Activated CD8-positive, alpha-beta T cell treated with anti-CD3 and anti-CD28 coated beads for 36 hours (primary cell): ENCODE measurements around the gene SRXN1. TPM values are rescaled to one million over a fixed set of nuclear protein-coding genes. Genes with fewer than 3 reads are reported as not detected.

Source experiments
- ATAC-seq: fragments of 200-7000 bp; cut with Tn5 transposase; one replicate; pipeline ENCODE4 v1.10.0; 2021; ENCODE audit warnings: mild to moderate bottlenecking, moderate library complexity
- CTCF ChIA-PET: fragments of 350-600 bp; sonication (Branson Sonifier 250); formaldehyde crosslinking; loops from one replicate; lab custom pipeline; 2021; ENCODE audit warnings: antibody characterized with exemption; lab: Charles Lee
- POLR2A ChIA-PET: fragments of 350-600 bp; sonication (Branson Sonifier 250); formaldehyde crosslinking; loops from one replicate; lab custom pipeline; 2021; ENCODE audit warnings: antibody characterized with exemption; lab: Charles Lee
- DNase-seq: peaks from one replicate; pipeline ENCODE4 v3.0.0-alpha.2; 2020
- H3K27ac Mint-ChIP-seq: one replicate; pipeline ENCODE4 v1.8.0; 2021; ENCODE audit warnings: mild to moderate bottlenecking, mixed read lengths
- H3K27me3 Mint-ChIP-seq: one replicate; pipeline ENCODE4 v1.8.0; 2021; ENCODE audit warnings: mixed read lengths
- H3K36me3 Mint-ChIP-seq: one replicate; pipeline ENCODE4 v1.8.0; 2021; ENCODE audit warnings: low read depth, mixed read lengths
- H3K4me1 Mint-ChIP-seq: one replicate; pipeline ENCODE4 v1.8.0; 2021; ENCODE audit warnings: low read depth, mixed read lengths
- H3K4me3 Mint-ChIP-seq: one replicate; pipeline ENCODE4 v1.8.0; 2021; ENCODE audit warnings: mild to moderate bottlenecking, moderate library complexity, mixed read lengths
- H3K9me3 Mint-ChIP-seq: one replicate; pipeline ENCODE4 v1.8.0; 2021; ENCODE audit warnings: mixed read lengths
- intact Hi-C: fragments of 100-400 bp; cut with micrococcal nuclease; formaldehyde crosslinking; loops from one replicate; pipeline ENCODE4 v1.10.0; 2022
- total RNA-seq, 2 experiments: library from RNA; stranded (reverse); gene quantifications; one replicate each; pipeline ENCODE4 v1.2.3, GENCODE V29; 2021
- TF ChIP-seq, protein P1 (sequence below): fragments of 200-600 bp; IDR thresholded peaks from one replicate; pipeline ENCODE4 v1.8.0; 2022; ENCODE audit warnings: antibody characterized with exemption, mild to moderate bottlenecking

SRXN1 gene
- total RNA-seq, 2 experiments from 2014 or later = 9.4 to 9.8 TPM

DNA sequence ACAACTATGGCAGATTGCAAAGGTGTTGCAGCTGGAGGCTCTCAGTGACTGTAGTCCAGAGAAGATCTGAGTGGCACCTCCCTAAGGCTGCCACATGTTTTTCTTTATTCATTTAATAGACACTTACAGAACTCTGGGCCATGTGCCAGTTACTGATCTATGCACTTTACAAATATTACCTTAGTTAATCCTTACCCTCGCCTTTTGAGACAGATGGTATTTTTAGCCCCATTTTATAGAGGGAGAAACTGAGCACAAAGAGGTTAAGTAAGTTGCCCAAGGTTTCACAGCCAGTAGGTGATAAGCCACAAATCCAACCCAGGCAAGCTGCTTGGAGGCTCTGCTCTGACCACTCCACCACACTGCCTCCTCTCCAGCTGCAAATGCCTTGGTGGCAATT, 29.1 kb upstream of the SRXN1 start:
- no peak overlapping the region for H3K27ac Mint-ChIP-seq
- DNase-seq (no peak), ATAC-seq (no peak)
- H3K4me1 Mint-ChIP-seq = no peaks in the 10 kb centered on the region
- intact Hi-C loops = no loop called here
- H3K4me3 Mint-ChIP-seq = no peak overlapping the region
- POLR2A ChIA-PET = no interaction called here
- CTCF ChIA-PET = interaction anchor here (1.0 to 1.5 kb wide), 2 partner anchors 15 to 36 kb away, joined by 3 to 5 read pairs; no protein-coding TSS in a partner anchor
- peaks cover 22% of the 10 kb centered on the region for H3K27me3 Mint-ChIP-seq
- TF ChIP-seq, protein P1, sequence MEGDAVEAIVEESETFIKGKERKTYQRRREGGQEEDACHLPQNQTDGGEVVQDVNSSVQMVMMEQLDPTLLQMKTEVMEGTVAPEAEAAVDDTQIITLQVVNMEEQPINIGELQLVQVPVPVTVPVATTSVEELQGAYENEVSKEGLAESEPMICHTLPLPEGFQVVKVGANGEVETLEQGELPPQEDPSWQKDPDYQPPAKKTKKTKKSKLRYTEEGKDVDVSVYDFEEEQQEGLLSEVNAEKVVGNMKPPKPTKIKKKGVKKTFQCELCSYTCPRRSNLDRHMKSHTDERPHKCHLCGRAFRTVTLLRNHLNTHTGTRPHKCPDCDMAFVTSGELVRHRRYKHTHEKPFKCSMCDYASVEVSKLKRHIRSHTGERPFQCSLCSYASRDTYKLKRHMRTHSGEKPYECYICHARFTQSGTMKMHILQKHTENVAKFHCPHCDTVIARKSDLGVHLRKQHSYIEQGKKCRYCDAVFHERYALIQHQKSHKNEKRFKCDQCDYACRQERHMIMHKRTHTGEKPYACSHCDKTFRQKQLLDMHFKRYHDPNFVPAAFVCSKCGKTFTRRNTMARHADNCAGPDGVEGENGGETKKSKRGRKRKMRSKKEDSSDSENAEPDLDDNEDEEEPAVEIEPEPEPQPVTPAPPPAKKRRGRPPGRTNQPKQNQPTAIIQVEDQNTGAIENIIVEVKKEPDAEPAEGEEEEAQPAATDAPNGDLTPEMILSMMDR = no peak
- H3K9me3 Mint-ChIP-seq = no peaks in the 10 kb centered on the region
- H3K36me3 Mint-ChIP-seq = no peaks in the 10 kb centered on the region

DNA sequence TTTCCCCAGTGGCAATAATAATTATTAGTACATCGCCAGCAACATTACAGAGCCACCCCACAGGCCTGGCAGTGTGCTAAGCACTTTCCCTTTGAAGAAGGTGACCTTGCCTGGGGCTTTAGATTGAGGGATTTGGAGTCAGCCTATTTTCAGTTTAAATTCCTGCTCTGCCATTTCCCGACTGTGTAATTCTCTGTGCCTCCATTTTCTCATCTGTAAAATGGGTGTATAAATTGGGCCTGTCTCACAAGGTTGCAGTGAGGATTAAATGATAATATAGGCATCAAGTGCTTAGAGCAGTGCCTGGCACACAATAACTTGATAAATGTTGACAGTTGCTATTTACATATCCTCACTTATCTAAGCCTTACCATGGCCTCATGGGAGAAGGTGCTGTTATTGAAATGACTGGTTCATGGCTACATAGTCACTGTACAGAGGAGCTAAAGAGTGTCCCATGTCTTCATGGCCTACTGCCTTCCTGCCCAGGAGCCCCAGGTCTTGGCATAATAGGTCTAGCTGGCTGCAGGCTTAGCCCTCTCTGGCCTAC, 27.7 kb upstream of the SRXN1 start:
- Mint-ChIP-seq H3K27ac (no peak overlapping the region), H3K9me3 (no peaks in the 10 kb centered on the region), H3K4me1 (peaks cover 4% of the 10 kb centered on the region), H3K36me3 (no peaks in the 10 kb centered on the region), H3K27me3 (peaks cover 33% of the 10 kb centered on the region), H3K4me3 (no peak overlapping the region)
- no peak for DNase-seq
- POLR2A ChIA-PET = no interaction called here
- TF ChIP-seq, protein P1 = no peak
- CTCF ChIA-PET = interaction anchor here (3.9 kb wide), 1 partner anchor 13 kb away, joined by 16 read pairs; no protein-coding TSS in a partner anchor
- ATAC-seq = no peak
- intact Hi-C loops = no loop called here

GRCh38 chr20:677957-678356, 25.0 kb upstream of the SRXN1 start:
- CTCF ChIA-PET = interaction anchor here (0.8 to 3.9 kb wide), 2 partner anchors 10 to 22 kb away, joined by 3 to 16 read pairs; no protein-coding TSS in a partner anchor
- Mint-ChIP-seq H3K4me3 (no peak overlapping the region), H3K27ac (no peak overlapping the region), H3K9me3 (no peaks in the 10 kb centered on the region), H3K27me3 (peaks cover 51% of the 10 kb centered on the region), H3K4me1 (peaks cover 5% of the 10 kb centered on the region), H3K36me3 (no peaks in the 10 kb centered on the region)
- intact Hi-C loops = no loop called here
- ATAC-seq (no peak), DNase-seq (no peak)
- POLR2A ChIA-PET = no interaction called here
- TF ChIP-seq, protein P1 = no peak

- ChIA-PET POLR2A (no interaction called here), CTCF (interaction anchor here (0.8 to 3.9 kb wide), 2 partner anchors 9 to 10 kb away, joined by 4 to 16 read pairs; no protein-coding TSS in a partner anchor)
- Mint-ChIP-seq H3K4me3 (no peak overlapping the region), H3K27ac (no peak overlapping the region), H3K9me3 (no peaks in the 10 kb centered on the region), H3K36me3 (no peaks in the 10 kb centered on the region), H3K27me3 (peaks cover 56% of the 10 kb centered on the region), H3K4me1 (peaks cover 5% of the 10 kb centered on the region)
- ATAC-seq (no peak), DNase-seq (no peak)
- intact Hi-C loops = no loop called here
- TF ChIP-seq, protein P1 = no peak
Measured at GRCh38 chr20:676967-677366, 24.0 kb upstream of the SRXN1 start.

DNA sequence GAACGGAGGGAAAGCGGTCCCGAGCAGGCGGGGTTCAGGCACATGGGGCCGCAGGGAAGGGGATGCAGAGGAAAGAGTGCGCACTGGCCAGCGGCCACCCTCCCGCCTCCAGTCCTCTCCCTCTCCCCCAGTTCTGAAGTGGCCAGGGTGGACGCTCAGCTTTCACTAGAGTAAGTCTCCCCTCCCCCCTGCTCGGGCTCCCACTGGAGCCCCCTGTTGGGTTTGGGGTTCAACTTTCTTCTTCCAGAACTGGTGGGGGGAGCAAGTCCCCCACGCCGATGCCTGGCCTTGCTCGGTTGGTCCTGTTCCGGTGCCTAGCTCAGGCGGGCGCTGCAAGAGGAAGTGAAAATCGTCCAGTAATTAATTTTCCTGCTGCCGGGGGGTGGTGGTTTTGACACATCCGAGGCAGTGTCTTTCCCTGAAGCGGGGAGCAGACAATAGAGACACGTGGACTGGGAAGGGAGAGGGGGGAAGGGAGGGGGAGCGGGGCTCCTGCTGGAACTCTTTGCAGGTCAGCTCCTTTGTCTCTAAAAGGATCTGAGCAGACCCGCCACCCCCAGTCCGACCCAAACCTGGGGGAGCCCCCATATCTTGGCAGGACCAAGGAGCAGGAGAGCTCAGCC, 23.4 kb upstream of the SRXN1 start:
- DNase-seq (no peak), ATAC-seq (no peak)
- TF ChIP-seq, protein P1 = no peak
- Mint-ChIP-seq H3K4me1 (peaks cover 5% of the 10 kb centered on the region), H3K9me3 (no peaks in the 10 kb centered on the region), H3K4me3 (no peak overlapping the region), H3K27ac (no peak overlapping the region), H3K27me3 (peaks cover 61% of the 10 kb centered on the region), H3K36me3 (no peaks in the 10 kb centered on the region)
- ChIA-PET CTCF (interaction anchor here (0.8 kb wide), 1 partner anchor 9 kb away, joined by 4 read pairs; no protein-coding TSS in a partner anchor), POLR2A (no interaction called here)
- intact Hi-C loops = no loop called here
